Effector memory CD8-positive, alpha-beta T cell (primary cell): Measurements from ENCODE around the gene ZNF132.
A peak's percentile ranks its signal among the peaks of the same experiment; 100 is the strongest.
"Not testable (repeated sequence)": the region's sequence is repeated elsewhere in the genome, so short reads cannot be mapped to it uniquely, and the experiment has no call there.

Experiments
- ATAC-seq: fragments of 150-1000 bp; cut with Tn5 transposase; replicated peaks from 2 replicates; pipeline ENCODE4 v1.10.0; 2021; ENCODE audit warnings: mild to moderate bottlenecking, moderate library complexity
- DNase-seq, 3 experiments: peaks; one replicate each; pipeline ENCODE4 v3.0.0; 2021
- H3K27ac Mint-ChIP-seq, 2 donors: one replicate each; pipeline ENCODE4 v1.8.0; 2022; ENCODE audit warnings: mild to moderate bottlenecking in 2 of 2, mixed read lengths in 2 of 2, moderate library complexity in 2 of 2
- H3K27me3 Mint-ChIP-seq, 2 donors: one replicate each; pipeline ENCODE4 v1.8.0; 2022; ENCODE audit warnings: mixed read lengths in 2 of 2
- H3K36me3 Mint-ChIP-seq: one replicate; pipeline ENCODE4 v1.8.0; 2022; ENCODE audit warnings: mild to moderate bottlenecking, moderate library complexity, mixed read lengths; ENCODE audit not compliant: insufficient read depth
- H3K4me1 Mint-ChIP-seq, 2 donors: one replicate each; pipeline ENCODE4 v1.8.0; 2022; ENCODE audit warnings: low read depth in 2 of 2, mixed read lengths in 2 of 2
- H3K4me3 Mint-ChIP-seq, 2 donors: one replicate each; pipeline ENCODE4 v1.8.0; 2022; ENCODE audit warnings: mild to moderate bottlenecking in 2 of 2, mixed read lengths in 2 of 2, moderate library complexity in 2 of 2
- H3K9me3 Mint-ChIP-seq, 2 donors: one replicate each; pipeline ENCODE4 v1.8.0; 2022; ENCODE audit warnings: mixed read lengths in 2 of 2

ZNF132 gene

GRCh38 chr19:58409010-58409790 lies 30.8 kb downstream of the ZNF132 start:
- ATAC-seq = no peak
- peaks cover 8% of the 10 kb centered on the region for H3K36me3 Mint-ChIP-seq
- H3K4me3 Mint-ChIP-seq = peak overlapping the region; percentile 93 to 98
- no peak for DNase-seq
- H3K9me3 Mint-ChIP-seq = no peaks in the 10 kb centered on the region
- H3K4me1 Mint-ChIP-seq = peaks cover 27 to 33% of the 10 kb centered on the region in 2 donors
- H3K27ac Mint-ChIP-seq = peak overlapping the region; percentile 93 to 97
- H3K27me3 Mint-ChIP-seq = no peaks in the 10 kb centered on the region

GRCh38 chr19:58408152-58409009 lies 31.6 kb downstream of the ZNF132 start, which contains the start of gene ZNF584:
ZNF584 (plus strand) TSS chr19:58408649; CDS start chr19:58409148, 499 bp downstream.
- H3K9me3 Mint-ChIP-seq = no peaks in the 10 kb centered on the region
- peaks cover 7% of the 10 kb centered on the region for H3K36me3 Mint-ChIP-seq
- H3K27me3 Mint-ChIP-seq = no peaks in the 10 kb centered on the region
- ATAC-seq (peak; percentile 94), DNase-seq (peak; percentile 88 to 90 (median 89))
- peaks cover 27 to 33% of the 10 kb centered on the region in 2 donors for H3K4me1 Mint-ChIP-seq
- H3K4me3 Mint-ChIP-seq = peak within 1 kb of the TSS; percentile 93 to 98
- peak within 1 kb of the TSS; percentile 93 to 97 for H3K27ac Mint-ChIP-seq

GRCh38 chr19:58407658-58408151 lies 32.2 kb downstream of the ZNF132 start:
- peak overlapping the region; percentile 93 to 97 for H3K27ac Mint-ChIP-seq
- H3K27me3 Mint-ChIP-seq = no peaks in the 10 kb centered on the region
- peaks cover 7% of the 10 kb centered on the region for H3K36me3 Mint-ChIP-seq
- peaks cover 27 to 33% of the 10 kb centered on the region in 2 donors for H3K4me1 Mint-ChIP-seq
- DNase-seq = no peak
- H3K9me3 Mint-ChIP-seq = no peaks in the 10 kb centered on the region
- ATAC-seq = no peak
- H3K4me3 Mint-ChIP-seq = peak overlapping the region; percentile 93 to 98

- Mint-ChIP-seq H3K4me1 (peaks cover 27 to 33% of the 10 kb centered on the region in 2 donors), H3K36me3 (peaks cover 10% of the 10 kb centered on the region), H3K9me3 (no peaks in the 10 kb centered on the region), H3K27ac (peak overlapping the region in 1 of 2 donors; percentile 93), H3K27me3 (no peaks in the 10 kb centered on the region), H3K4me3 (peak overlapping the region; percentile 93 to 98)
- no peak for ATAC-seq
- DNase-seq = no peak
These were observed 32.9 kb downstream of the ZNF132 start for GRCh38 chr19:58406818-58407657.

GRCh38 chr19:58403920-58404478 lies 36.0 kb downstream of the ZNF132 start:
- not testable (repeated sequence) for DNase-seq, H3K9me3 Mint-ChIP-seq, H3K4me3 Mint-ChIP-seq, H3K27me3 Mint-ChIP-seq, H3K27ac Mint-ChIP-seq, ATAC-seq
- H3K4me1 Mint-ChIP-seq = peaks cover 27 to 30% of the 10 kb centered on the region in 2 donors
- peaks cover 20% of the 10 kb centered on the region for H3K36me3 Mint-ChIP-seq

- peak overlapping the region; percentile 89 to 96 for H3K27ac Mint-ChIP-seq
- H3K36me3 Mint-ChIP-seq = peaks cover 23% of the 10 kb centered on the region
- H3K9me3 Mint-ChIP-seq = no peaks in the 10 kb centered on the region
- H3K27me3 Mint-ChIP-seq = peaks cover 0 to 15% of the 10 kb centered on the region in 2 donors
- H3K4me1 Mint-ChIP-seq = peaks cover 12 to 13% of the 10 kb centered on the region in 2 donors
- ATAC-seq (no peak), DNase-seq (no peak)
- H3K4me3 Mint-ChIP-seq = peak overlapping the region; percentile 82 to 84
These were observed 38.0 kb downstream of the ZNF132 start for GRCh38 chr19:58401840-58402421.

- H3K27ac Mint-ChIP-seq = peak overlapping the region; percentile 89 to 96
- H3K9me3 Mint-ChIP-seq = no peaks in the 10 kb centered on the region
These were observed 38.8 kb downstream of the ZNF132 start for GRCh38 chr19:58400916-58401839.

GRCh38 chr19:58400316-58400915 lies 39.5 kb downstream of the ZNF132 start:
- Mint-ChIP-seq H3K9me3 (no peaks in the 10 kb centered on the region), H3K27ac (peak overlapping the region; percentile 89 to 96), H3K4me1 (peaks cover 9% of the 10 kb centered on the region in 2 donors), H3K36me3 (peaks cover 31% of the 10 kb centered on the region), H3K4me3 (peak overlapping the region; percentile 82 to 84), H3K27me3 (peaks cover 0 to 20% of the 10 kb centered on the region in 2 donors)
- DNase-seq = no peak
- no peak for ATAC-seq

More at GRCh38 chr19:58400916-58401839, 38.8 kb downstream of the ZNF132 start:
- ATAC-seq (peak; percentile 93), DNase-seq (peak; percentile 97 to 100 (median 99))
- Mint-ChIP-seq H3K27me3 (peaks cover 0 to 15% of the 10 kb centered on the region in 2 donors), H3K36me3 (peaks cover 23% of the 10 kb centered on the region), H3K4me1 (peaks cover 9% of the 10 kb centered on the region in 2 donors), H3K4me3 (peak overlapping the region; percentile 82 to 84)

- Mint-ChIP-seq H3K27me3 (peaks cover 0 to 20% of the 10 kb centered on the region in 2 donors), H3K4me1 (peaks cover 9% of the 10 kb centered on the region in 2 donors), H3K36me3 (peaks cover 36% of the 10 kb centered on the region), H3K9me3 (no peaks in the 10 kb centered on the region), H3K4me3 (peak overlapping the region in 1 of 2 donors; percentile 84), H3K27ac (no peak overlapping the region)
- ATAC-seq = no peak
- no peak for DNase-seq
These were observed 40.0 kb downstream of the ZNF132 start for GRCh38 chr19:58399903-58400302.

GRCh38 chr19:58398545-58398944 lies 41.4 kb downstream of the ZNF132 start:
- DNase-seq (no peak), ATAC-seq (no peak)
- Mint-ChIP-seq H3K4me1 (peaks cover 9% of the 10 kb centered on the region in 2 donors), H3K4me3 (no peak overlapping the region), H3K36me3 (peaks cover 45% of the 10 kb centered on the region), H3K9me3 (no peaks in the 10 kb centered on the region), H3K27me3 (peaks cover 0 to 20% of the 10 kb centered on the region in 2 donors), H3K27ac (no peak overlapping the region)

- DNase-seq (no peak), ATAC-seq (no peak)
- Mint-ChIP-seq H3K27me3 (peaks cover 0 to 20% of the 10 kb centered on the region in 2 donors), H3K9me3 (no peaks in the 10 kb centered on the region), H3K27ac (no peak overlapping the region), H3K4me1 (peaks cover 9% of the 10 kb centered on the region in 2 donors), H3K4me3 (no peak overlapping the region), H3K36me3 (peaks cover 49% of the 10 kb centered on the region)
These were observed 41.9 kb downstream of the ZNF132 start for GRCh38 chr19:58398087-58398486.
